GM21717 (cell line): ENCODE measurements around the gene ZNF296.

Experiments used
- ATAC-seq: cut with Tn5 transposase; IDR thresholded peaks from one replicate; pipeline ENCODE4 v1.9.1; 2021; ENCODE audit warnings: mild to moderate bottlenecking, moderate library complexity; ENCODE audit not compliant: unreplicated experiment

ZNF296 gene

GRCh38 chr19:45103508-45104319 lies 27.4 kb upstream of the ZNF296 start:
- no peak for ATAC-seq

GRCh38 chr19:45103156-45103507 lies 26.9 kb upstream of the ZNF296 start:
- ATAC-seq, result no peak

- no peak for ATAC-seq
Observed at GRCh38 chr19:45102481-45102880, 26.2 kb upstream of the ZNF296 start.

GRCh38 chr19:45101806-45102205 lies 25.5 kb upstream of the ZNF296 start:
- ATAC-seq, result no peak

- no peak for ATAC-seq
Observed at GRCh38 chr19:45100846-45101252, 24.6 kb upstream of the ZNF296 start.

- no peak for ATAC-seq
Observed at GRCh38 chr19:45100201-45100600, 23.9 kb upstream of the ZNF296 start.

GRCh38 chr19:45099467-45100191 lies 23.4 kb upstream of the ZNF296 start:
- no peak for ATAC-seq

GRCh38 chr19:45098521-45099466 lies 22.5 kb upstream of the ZNF296 start:
- ATAC-seq, result no peak

GRCh38 chr19:45097776-45098520 lies 21.7 kb upstream of the ZNF296 start:
- no peak for ATAC-seq

GRCh38 chr19:45097450-45097775 lies 21.1 kb upstream of the ZNF296 start:
- no peak for ATAC-seq

GRCh38 chr19:45096700-45097099 lies 20.4 kb upstream of the ZNF296 start:
- no peak for ATAC-seq

- no peak for ATAC-seq
Observed at GRCh38 chr19:45095496-45096413, 19.5 kb upstream of the ZNF296 start.

GRCh38 chr19:45094707-45095106 lies 18.4 kb upstream of the ZNF296 start:
- ATAC-seq, result no peak

- ATAC-seq, result no peak
Observed at GRCh38 chr19:45094137-45094536, 17.9 kb upstream of the ZNF296 start.

GRCh38 chr19:45092747-45093678 lies 16.7 kb upstream of the ZNF296 start, which contains the start of gene PPP1R37:
Gene PPP1R37 (plus strand): TSS chr19:45093179. CDS start chr19:45093326, 147 bp downstream.
- ATAC-seq, result peak; percentile 45

- peak; percentile 52 for ATAC-seq
Observed at GRCh38 chr19:45091031-45091923, 15.0 kb upstream of the ZNF296 start.

GRCh38 chr19:45090606-45091005 lies 14.3 kb upstream of the ZNF296 start:
- no peak for ATAC-seq
